K562 (cell line): Measurements from ENCODE around the gene MYO15A. TPM values are rescaled to one million over a fixed set of nuclear protein-coding genes. Genes with fewer than 3 reads are reported as not detected.

ENCODE experiments used
- BRD9 ChIP-seq: fragments of 450-650 bp; IDR thresholded peaks from 2 replicates; pipeline ENCODE4 v1.6.1; 2018; ENCODE audit warnings: low read depth; ENCODE audit not compliant: partially characterized antibody
- CHD4 ChIP-seq: fragments of 200-600 bp; sonication (generic); IDR thresholded peaks from 3 replicates; pipeline ENCODE4 v1.6.1; 2012; ENCODE audit warnings: low read depth, mild to moderate bottlenecking, mixed read lengths, low read length, inconsistent platforms; ENCODE audit not compliant: insufficient read depth, insufficient replicate concordance, poor library complexity, severe bottlenecking
- E2F8 ChIP-seq: fragments of 450-650 bp; IDR thresholded peaks from 2 replicates; pipeline ENCODE4 v1.7.1; 2018; ENCODE audit warnings: mild to moderate bottlenecking, low read depth; ENCODE audit not compliant: partially characterized antibody
- HDAC6 ChIP-seq: IDR thresholded peaks from 2 replicates; pipeline ENCODE4 v1.6.1; 2012; ENCODE audit warnings: low read depth, mild to moderate bottlenecking, control low read depth, inconsistent platforms, low read length, moderate library complexity
- POLR2G ChIP-seq: fragments of 200-400 bp; formaldehyde crosslinking; IDR thresholded peaks from 2 replicates; pipeline ENCODE4 v1.6.1; 2017; ENCODE audit warnings: low read depth, mild to moderate bottlenecking, antibody characterized with exemption, low read length, moderate library complexity
- STAT5A ChIP-seq: IDR thresholded peaks from 2 replicates; pipeline ENCODE4 v1.6.1; 2012; ENCODE audit warnings: low read length, inconsistent platforms, borderline replicate concordance
- TAF7 ChIP-seq: fragments of 450-650 bp; IDR thresholded peaks from 2 replicates; pipeline ENCODE4 v1.6.1; 2016; ENCODE audit warnings: missing genetic modification characterization, missing compliant biosample characterization
- ZNF263 ChIP-seq: sonication (generic); formaldehyde crosslinking; IDR thresholded peaks from 2 replicates; pipeline ENCODE4 v1.8.0; 2022; ENCODE audit warnings: mild to moderate bottlenecking, missing genetic modification reagents, borderline replicate concordance
- ZSCAN29 ChIP-seq: fragments of 450-650 bp; IDR thresholded peaks from 2 replicates; pipeline ENCODE4 v1.6.1; 2017
- polyA plus RNA-seq, 8 experiments: library from polyadenylated mRNA; depleted of rRNA in 4 of 8; stranded (reverse) in 5 of 8; unstranded in 3 of 8; fragments of >200 nt; fragmentation: Nextera tagmentation in 2 of 8; fragmentation: Illumina TruSeq in 1 of 8; extraction: Ambion mirVana in 2 of 8; extraction: Trizol in 1 of 8; gene quantifications; 2 replicates each; pipeline versions ENCODE4 v1.2.1 to v1.2.3, GENCODE V29; 2011 to 2014; ENCODE audit warnings: inconsistent platforms in 1 of 8, missing spikeins in 1 of 8
- total RNA-seq, 7 experiments: library from RNA; depleted of rRNA in 6 of 7; stranded (reverse); fragments of >200 nt in 6 of 7; fragmentation: Illumina TruSeq in 2 of 7; extraction: Trizol in 2 of 7; gene quantifications; 2 replicates each; pipeline versions ENCODE4 v1.2.1 to v1.2.3, GENCODE V29; 2011 to 2021; ENCODE audit warnings: low replicate concordance in 1 of 7
- TF ChIP-seq, protein P1 (sequence below): conservative IDR thresholded peaks from 2 replicates; pipeline ENCODE4 v1.6.1; 2011; ENCODE audit warnings: low read depth, mild to moderate bottlenecking, low read length; ENCODE audit not compliant: control insufficient read depth
- TF ChIP-seq, protein P2 (sequence below): fragments of 250-450 bp; sonication (Bioruptor Pico); IDR thresholded peaks from 2 replicates; pipeline ENCODE4 v1.4.0; 2020
- TF ChIP-seq, protein P3 (sequence below): fragments of 450-650 bp; IDR thresholded peaks from 2 replicates; pipeline ENCODE4 v1.6.1; 2016; ENCODE audit warnings: low read depth

MYO15A gene
- total and polyA plus RNA-seq, 9 of the 15 experiments (the other 6 are each of a cell fraction or from before 2014, with no cell fraction given) = 0.05 to 0.88 (median 0.14) TPM; not detected in 1

- TF ChIP-seq ZSCAN29 (no peak), CHD4 (peak; percentile 99), BRD9 (no peak), ZNF263 (CRISPR knock-in tag) (no peak), POLR2G (peak; percentile 93), E2F8 (peak; percentile 77), HDAC6 (no peak), TAF7 (tag) (peak; percentile 74), STAT5A (no peak)
- TF ChIP-seq, protein P1, sequence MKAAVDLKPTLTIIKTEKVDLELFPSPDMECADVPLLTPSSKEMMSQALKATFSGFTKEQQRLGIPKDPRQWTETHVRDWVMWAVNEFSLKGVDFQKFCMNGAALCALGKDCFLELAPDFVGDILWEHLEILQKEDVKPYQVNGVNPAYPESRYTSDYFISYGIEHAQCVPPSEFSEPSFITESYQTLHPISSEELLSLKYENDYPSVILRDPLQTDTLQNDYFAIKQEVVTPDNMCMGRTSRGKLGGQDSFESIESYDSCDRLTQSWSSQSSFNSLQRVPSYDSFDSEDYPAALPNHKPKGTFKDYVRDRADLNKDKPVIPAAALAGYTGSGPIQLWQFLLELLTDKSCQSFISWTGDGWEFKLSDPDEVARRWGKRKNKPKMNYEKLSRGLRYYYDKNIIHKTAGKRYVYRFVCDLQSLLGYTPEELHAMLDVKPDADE = peak; percentile 58; the same call in 1 of the 2 replicates
- TF ChIP-seq, protein P2, sequence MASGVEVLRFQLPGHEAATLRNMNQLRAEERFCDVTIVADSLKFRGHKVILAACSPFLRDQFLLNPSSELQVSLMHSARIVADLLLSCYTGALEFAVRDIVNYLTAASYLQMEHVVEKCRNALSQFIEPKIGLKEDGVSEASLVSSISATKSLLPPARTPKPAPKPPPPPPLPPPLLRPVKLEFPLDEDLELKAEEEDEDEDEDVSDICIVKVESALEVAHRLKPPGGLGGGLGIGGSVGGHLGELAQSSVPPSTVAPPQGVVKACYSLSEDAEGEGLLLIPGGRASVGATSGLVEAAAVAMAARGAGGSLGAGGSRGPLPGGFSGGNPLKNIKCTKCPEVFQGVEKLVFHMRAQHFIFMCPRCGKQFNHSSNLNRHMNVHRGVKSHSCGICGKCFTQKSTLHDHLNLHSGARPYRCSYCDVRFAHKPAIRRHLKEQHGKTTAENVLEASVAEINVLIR (CRISPR knock-in tag) = no peak
- TF ChIP-seq, protein P3, sequence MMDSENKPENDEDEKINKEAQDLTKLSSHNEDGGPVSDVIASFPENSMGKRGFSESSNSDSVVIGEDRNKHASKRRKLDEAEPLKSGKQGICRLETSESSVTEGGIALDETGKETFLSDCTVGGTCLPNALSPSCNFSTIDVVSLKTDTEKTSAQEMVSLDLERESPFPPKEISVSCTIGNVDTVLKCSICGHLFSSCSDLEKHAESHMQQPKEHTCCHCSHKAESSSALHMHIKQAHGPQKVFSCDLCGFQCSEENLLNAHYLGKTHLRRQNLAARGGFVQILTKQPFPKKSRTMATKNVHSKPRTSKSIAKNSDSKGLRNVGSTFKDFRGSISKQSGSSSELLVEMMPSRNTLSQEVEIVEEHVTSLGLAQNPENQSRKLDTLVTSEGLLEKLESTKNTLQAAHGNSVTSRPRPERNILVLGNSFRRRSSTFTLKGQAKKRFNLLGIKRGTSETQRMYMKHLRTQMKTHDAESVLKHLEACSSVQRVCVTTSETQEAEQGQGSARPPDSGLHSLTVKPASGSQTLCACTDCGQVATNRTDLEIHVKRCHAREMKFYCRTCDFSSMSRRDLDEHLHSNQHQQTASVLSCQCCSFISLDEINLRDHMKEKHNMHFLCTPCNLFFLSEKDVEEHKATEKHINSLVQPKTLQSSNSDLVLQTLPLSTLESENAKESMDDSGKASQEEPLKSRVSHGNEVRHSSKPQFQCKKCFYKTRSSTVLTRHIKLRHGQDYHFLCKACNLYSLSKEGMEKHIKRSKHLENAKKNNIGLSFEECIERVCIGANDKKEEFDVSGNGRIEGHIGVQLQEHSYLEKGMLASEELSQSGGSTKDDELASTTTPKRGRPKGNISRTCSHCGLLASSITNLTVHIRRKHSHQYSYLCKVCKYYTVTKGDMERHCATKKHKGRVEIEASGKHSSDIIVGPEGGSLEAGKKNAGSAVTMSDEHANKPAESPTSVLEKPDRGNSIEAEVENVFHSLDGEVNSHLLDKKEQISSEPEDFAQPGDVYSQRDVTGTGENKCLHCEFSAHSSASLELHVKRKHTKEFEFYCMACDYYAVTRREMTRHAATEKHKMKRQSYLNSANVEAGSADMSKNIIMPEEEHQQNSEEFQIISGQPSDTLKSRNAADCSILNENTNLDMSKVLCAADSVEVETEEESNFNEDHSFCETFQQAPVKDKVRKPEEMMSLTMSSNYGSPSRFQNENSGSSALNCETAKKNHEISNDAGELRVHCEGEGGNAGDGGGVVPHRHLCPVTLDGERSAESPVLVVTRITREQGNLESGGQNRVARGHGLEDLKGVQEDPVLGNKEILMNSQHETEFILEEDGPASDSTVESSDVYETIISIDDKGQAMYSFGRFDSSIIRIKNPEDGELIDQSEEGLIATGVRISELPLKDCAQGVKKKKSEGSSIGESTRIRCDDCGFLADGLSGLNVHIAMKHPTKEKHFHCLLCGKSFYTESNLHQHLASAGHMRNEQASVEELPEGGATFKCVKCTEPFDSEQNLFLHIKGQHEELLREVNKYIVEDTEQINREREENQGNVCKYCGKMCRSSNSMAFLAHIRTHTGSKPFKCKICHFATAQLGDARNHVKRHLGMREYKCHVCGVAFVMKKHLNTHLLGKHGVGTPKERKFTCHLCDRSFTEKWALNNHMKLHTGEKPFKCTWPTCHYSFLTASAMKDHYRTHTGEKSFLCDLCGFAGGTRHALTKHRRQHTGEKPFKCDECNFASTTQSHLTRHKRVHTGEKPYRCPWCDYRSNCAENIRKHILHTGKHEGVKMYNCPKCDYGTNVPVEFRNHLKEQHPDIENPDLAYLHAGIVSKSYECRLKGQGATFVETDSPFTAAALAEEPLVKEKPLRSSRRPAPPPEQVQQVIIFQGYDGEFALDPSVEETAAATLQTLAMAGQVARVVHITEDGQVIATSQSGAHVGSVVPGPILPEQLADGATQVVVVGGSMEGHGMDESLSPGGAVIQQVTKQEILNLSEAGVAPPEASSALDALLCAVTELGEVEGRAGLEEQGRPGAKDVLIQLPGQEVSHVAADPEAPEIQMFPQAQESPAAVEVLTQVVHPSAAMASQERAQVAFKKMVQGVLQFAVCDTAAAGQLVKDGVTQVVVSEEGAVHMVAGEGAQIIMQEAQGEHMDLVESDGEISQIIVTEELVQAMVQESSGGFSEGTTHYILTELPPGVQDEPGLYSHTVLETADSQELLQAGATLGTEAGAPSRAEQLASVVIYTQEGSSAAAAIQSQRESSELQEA = no peak
Observed at GRCh38 chr17:18087610-18088491, 20.7 kb upstream of the MYO15A start, which contains the start of gene DRG2 (continued).
